ENCODE data around the gene ABCD2. TPM values are rescaled to one million over a fixed set of nuclear protein-coding genes. Genes with fewer than 3 reads are reported as not detected.
"Not testable (repeated sequence)": the region's sequence is repeated elsewhere in the genome, so short reads cannot be mapped to it uniquely, and the experiment has no call there.

Gene ABCD2
- total RNA-seq, 1 donor from 2014 or later, result 0.09 TPM

- no peak for FAIRE-seq
Measured at GRCh38 chr12:39553476-39553875, 66.1 kb downstream of the ABCD2 start.

GRCh38 chr12:39544211-39544610, 75.4 kb downstream of the ABCD2 start:
- not testable (repeated sequence) for H3K4me3 ChIP-seq (ENCODE audit: insufficient read depth, low read depth, low read length); H3K4me3 Mint-ChIP-seq (ENCODE audit: unreplicated experiment); H4K20me1 ChIP-seq (ENCODE audit: insufficient read depth, low read length); H3K27me3 Mint-ChIP-seq (ENCODE audit: low read depth, unreplicated experiment); H2AFZ ChIP-seq (ENCODE audit: low read depth, low read length); H3K36me3 Mint-ChIP-seq (ENCODE audit: low read depth, unreplicated experiment); H3K27ac ChIP-seq (ENCODE audit: low read depth, low read length); H3K79me2 ChIP-seq (ENCODE audit: insufficient read depth, low read length); H3K4me2 ChIP-seq (ENCODE audit: low read length); H3K27me3 ChIP-seq (ENCODE audit: insufficient read depth, low read length); H3K4me1 Mint-ChIP-seq (ENCODE audit: low read depth, unreplicated experiment); H3K27ac Mint-ChIP-seq (ENCODE audit: unreplicated experiment); H3K9me3 Mint-ChIP-seq (ENCODE audit: unreplicated experiment); H3K36me3 ChIP-seq (ENCODE audit: insufficient read depth, low read length); H3K9ac ChIP-seq (ENCODE audit: low read length); H3K9me3 ChIP-seq (ENCODE audit: insufficient read depth, low read depth, low read length); FAIRE-seq; H3K4me1 ChIP-seq (ENCODE audit: insufficient read depth, low read length); DNase-seq (ENCODE audit: low read depth)

More at GRCh38 chr12:39553476-39553875, 66.1 kb downstream of the ABCD2 start:
- Histone ChIP-seq H3K9me3 (ENCODE audit: insufficient read depth, low read depth, low read length) (no peaks in the 10 kb centered on the region), H3K4me1 (ENCODE audit: insufficient read depth, low read length) (no peaks in the 10 kb centered on the region), H2AFZ (ENCODE audit: low read depth, low read length) (no peak overlapping the region), H3K9ac (ENCODE audit: low read length) (no peak overlapping the region), H3K79me2 (ENCODE audit: insufficient read depth, low read length) (no peaks in the 10 kb centered on the region), H3K4me2 (ENCODE audit: low read length) (no peak overlapping the region), H3K36me3 (ENCODE audit: insufficient read depth, low read length) (no peaks in the 10 kb centered on the region), H3K27me3 (ENCODE audit: insufficient read depth, low read length) (no peaks in the 10 kb centered on the region), H3K27ac (ENCODE audit: low read depth, low read length) (no peak overlapping the region), H3K4me3 (ENCODE audit: insufficient read depth, low read depth, low read length) (no peak overlapping the region), H4K20me1 (ENCODE audit: insufficient read depth, low read length) (no peaks in the 10 kb centered on the region)
- Mint-ChIP-seq H3K9me3 (ENCODE audit: unreplicated experiment) (peaks cover under 1% of the 10 kb centered on the region), H3K27ac (ENCODE audit: unreplicated experiment) (no peak overlapping the region), H3K27me3 (ENCODE audit: low read depth, unreplicated experiment) (no peaks in the 10 kb centered on the region), H3K36me3 (ENCODE audit: low read depth, unreplicated experiment) (no peaks in the 10 kb centered on the region), H3K4me1 (ENCODE audit: low read depth, unreplicated experiment) (no peaks in the 10 kb centered on the region), H3K4me3 (ENCODE audit: unreplicated experiment) (no peak overlapping the region)
- no peak for TF ChIP-seq EZH2 (IDR thresholded peaks at IDR 0.05; ENCODE audit: insufficient read depth, low read length)
- no peak for TF ChIP-seq CTCF (IDR thresholded peaks at IDR 0.05; ENCODE audit: insufficient read depth, low read depth, low read length)
- DNase-seq (ENCODE audit: low read depth), result no peak

GRCh38 chr12:39541471-39541870, 78.1 kb downstream of the ABCD2 start:
- no peak for TF ChIP-seq EZH2 (IDR thresholded peaks at IDR 0.05; ENCODE audit: insufficient read depth, low read length)
- TF ChIP-seq CTCF (IDR thresholded peaks at IDR 0.05; ENCODE audit: insufficient read depth, low read depth, low read length), result no peak
- no peaks in the 10 kb centered on the region for H4K20me1 ChIP-seq (ENCODE audit: insufficient read depth, low read length)
- no peaks in the 10 kb centered on the region for H3K36me3 ChIP-seq (ENCODE audit: insufficient read depth, low read length)
- H3K27ac ChIP-seq (ENCODE audit: low read depth, low read length), result no peak overlapping the region
- DNase-seq (ENCODE audit: low read depth) (no peak), FAIRE-seq (no peak)
- Mint-ChIP-seq H3K36me3 (ENCODE audit: low read depth, unreplicated experiment) (no peaks in the 10 kb centered on the region), H3K4me3 (ENCODE audit: unreplicated experiment) (no peak overlapping the region), H3K27me3 (ENCODE audit: low read depth, unreplicated experiment) (no peaks in the 10 kb centered on the region), H3K4me1 (ENCODE audit: low read depth, unreplicated experiment) (no peaks in the 10 kb centered on the region), H3K27ac (ENCODE audit: unreplicated experiment) (no peak overlapping the region), H3K9me3 (ENCODE audit: unreplicated experiment) (no peaks in the 10 kb centered on the region)
- no peaks in the 10 kb centered on the region for H3K79me2 ChIP-seq (ENCODE audit: insufficient read depth, low read length)
- no peak overlapping the region for H3K4me2 ChIP-seq (ENCODE audit: low read length)
- H3K9ac ChIP-seq (ENCODE audit: low read length), result no peak overlapping the region
- H3K4me3 ChIP-seq (ENCODE audit: insufficient read depth, low read depth, low read length), result no peak overlapping the region
- no peaks in the 10 kb centered on the region for H3K9me3 ChIP-seq (ENCODE audit: insufficient read depth, low read depth, low read length)
- no peaks in the 10 kb centered on the region for H3K27me3 ChIP-seq (ENCODE audit: insufficient read depth, low read length)
- H2AFZ ChIP-seq (ENCODE audit: low read depth, low read length), result no peak overlapping the region
- no peaks in the 10 kb centered on the region for H3K4me1 ChIP-seq (ENCODE audit: insufficient read depth, low read length)

All from astrocyte (in vitro differentiated cells and primary cell).